ENCODE data around the gene ASTN2.

DNA sequence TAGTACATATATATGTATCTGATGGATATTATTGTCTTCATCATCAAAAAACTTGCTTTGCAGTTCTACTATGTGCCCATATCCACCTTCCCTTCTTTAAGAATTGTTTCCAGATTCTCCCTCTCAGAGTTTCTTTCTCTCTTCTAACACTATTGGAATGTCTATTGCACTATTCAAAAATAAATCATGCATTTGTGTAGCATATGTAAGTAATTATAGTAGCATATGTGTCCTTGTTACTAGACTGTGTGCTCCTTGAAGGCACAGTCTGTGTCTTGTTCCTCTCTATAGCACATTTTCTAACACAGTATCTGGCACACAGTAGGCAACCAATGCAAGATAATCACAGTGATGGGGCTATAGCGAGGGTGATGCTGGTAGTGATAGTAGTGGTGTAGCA lies 771.2 kb downstream of the ASTN2 start:
- TF ChIP-seq, protein P1, sequence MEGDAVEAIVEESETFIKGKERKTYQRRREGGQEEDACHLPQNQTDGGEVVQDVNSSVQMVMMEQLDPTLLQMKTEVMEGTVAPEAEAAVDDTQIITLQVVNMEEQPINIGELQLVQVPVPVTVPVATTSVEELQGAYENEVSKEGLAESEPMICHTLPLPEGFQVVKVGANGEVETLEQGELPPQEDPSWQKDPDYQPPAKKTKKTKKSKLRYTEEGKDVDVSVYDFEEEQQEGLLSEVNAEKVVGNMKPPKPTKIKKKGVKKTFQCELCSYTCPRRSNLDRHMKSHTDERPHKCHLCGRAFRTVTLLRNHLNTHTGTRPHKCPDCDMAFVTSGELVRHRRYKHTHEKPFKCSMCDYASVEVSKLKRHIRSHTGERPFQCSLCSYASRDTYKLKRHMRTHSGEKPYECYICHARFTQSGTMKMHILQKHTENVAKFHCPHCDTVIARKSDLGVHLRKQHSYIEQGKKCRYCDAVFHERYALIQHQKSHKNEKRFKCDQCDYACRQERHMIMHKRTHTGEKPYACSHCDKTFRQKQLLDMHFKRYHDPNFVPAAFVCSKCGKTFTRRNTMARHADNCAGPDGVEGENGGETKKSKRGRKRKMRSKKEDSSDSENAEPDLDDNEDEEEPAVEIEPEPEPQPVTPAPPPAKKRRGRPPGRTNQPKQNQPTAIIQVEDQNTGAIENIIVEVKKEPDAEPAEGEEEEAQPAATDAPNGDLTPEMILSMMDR (conservative IDR thresholded peaks at IDR 0.05): no peak
- TF ChIP-seq ZFX (IDR thresholded peaks at IDR 0.05): no peak
